Loucy (cell line): Measurements from ENCODE around the gene POU2F1.

Source experiments
- EZH2phosphoT487 ChIP-seq: fragments of 200-600 bp; IDR thresholded peaks from 2 replicates; pipeline ENCODE4 v1.6.1; 2018; ENCODE audit warnings: antibody characterized with exemption, mild to moderate bottlenecking, moderate library complexity, borderline replicate concordance
- TF ChIP-seq, protein P1 (sequence below): fragments of 200-600 bp; sonication (generic); conservative IDR thresholded peaks from 2 replicates; pipeline ENCODE4 v1.5.1; 2014; ENCODE audit warnings: mild to moderate bottlenecking, antibody characterized with exemption, low read length

DNA sequence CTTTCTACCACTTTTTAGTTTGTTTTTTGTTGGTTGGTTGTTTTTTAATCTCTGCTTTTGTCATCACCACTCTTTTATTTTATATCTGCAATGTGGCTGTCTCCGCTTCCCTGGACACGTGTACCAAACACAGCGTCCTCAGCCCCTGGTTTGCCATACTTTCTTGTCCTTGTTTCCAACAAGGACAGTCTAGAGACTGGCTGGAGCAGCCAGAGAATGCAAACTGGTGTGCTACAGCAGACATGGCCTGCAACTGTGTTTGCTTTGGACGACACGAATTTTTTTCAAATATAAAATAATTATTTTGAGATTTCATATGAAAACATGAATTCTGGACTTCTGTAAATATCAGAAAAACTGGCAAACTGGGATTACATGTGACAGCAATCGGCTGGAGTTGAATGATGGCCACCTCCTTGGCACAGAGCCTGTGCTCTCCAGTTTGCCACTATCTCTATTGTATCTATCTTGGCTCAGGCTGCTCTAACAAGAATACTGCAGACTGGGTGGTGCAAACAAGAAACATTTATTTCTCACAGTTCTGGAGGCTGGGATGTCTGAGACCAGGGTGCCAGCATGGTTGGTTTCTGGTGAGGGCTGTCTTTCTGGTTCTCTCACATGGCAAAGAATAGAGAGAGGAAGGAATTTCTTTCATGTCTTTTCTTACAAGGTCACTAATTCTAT lies 34.6 kb upstream of the POU2F1 start:
- TF ChIP-seq, protein P1, sequence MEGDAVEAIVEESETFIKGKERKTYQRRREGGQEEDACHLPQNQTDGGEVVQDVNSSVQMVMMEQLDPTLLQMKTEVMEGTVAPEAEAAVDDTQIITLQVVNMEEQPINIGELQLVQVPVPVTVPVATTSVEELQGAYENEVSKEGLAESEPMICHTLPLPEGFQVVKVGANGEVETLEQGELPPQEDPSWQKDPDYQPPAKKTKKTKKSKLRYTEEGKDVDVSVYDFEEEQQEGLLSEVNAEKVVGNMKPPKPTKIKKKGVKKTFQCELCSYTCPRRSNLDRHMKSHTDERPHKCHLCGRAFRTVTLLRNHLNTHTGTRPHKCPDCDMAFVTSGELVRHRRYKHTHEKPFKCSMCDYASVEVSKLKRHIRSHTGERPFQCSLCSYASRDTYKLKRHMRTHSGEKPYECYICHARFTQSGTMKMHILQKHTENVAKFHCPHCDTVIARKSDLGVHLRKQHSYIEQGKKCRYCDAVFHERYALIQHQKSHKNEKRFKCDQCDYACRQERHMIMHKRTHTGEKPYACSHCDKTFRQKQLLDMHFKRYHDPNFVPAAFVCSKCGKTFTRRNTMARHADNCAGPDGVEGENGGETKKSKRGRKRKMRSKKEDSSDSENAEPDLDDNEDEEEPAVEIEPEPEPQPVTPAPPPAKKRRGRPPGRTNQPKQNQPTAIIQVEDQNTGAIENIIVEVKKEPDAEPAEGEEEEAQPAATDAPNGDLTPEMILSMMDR: no peak
- no peak for TF ChIP-seq EZH2phosphoT487
